Lower leg skin (tissue), 4 donors: Measurements from ENCODE around the gene ACLY. TPM values are rescaled to one million over a fixed set of nuclear protein-coding genes. Genes with fewer than 3 reads are reported as not detected.
A peak's percentile ranks its signal among the peaks of the same experiment; 100 is the strongest.

ENCODE experiments used
- DNase-seq, 2 donors: peaks; one replicate each; pipeline ENCODE4 v3.0.0-alpha.2; 2019; ENCODE audit warnings: low spot score in 2 of 2
- H3K4me3 ChIP-seq: fragments of 200-600 bp; sonication (generic); 2 replicates; pipeline ENCODE4 v1.5.1; 2017; ENCODE audit warnings: mild to moderate bottlenecking, low read depth; ENCODE audit not compliant: poor library complexity, severe bottlenecking
- CTCF ChIP-seq, 3 donors: fragments of 450-650 bp; IDR thresholded peaks; one replicate each; pipeline ENCODE4 v1.5.1; 2016; ENCODE audit warnings: antibody characterized with exemption in 3 of 3, mild to moderate bottlenecking in 3 of 3, moderate library complexity in 2 of 3
- POLR2A ChIP-seq, 2 donors: fragments of 450-650 bp; IDR thresholded peaks; one replicate each; pipeline ENCODE4 v1.6.1; 2016 to 2017; ENCODE audit warnings: antibody characterized with exemption in 2 of 2, mild to moderate bottlenecking in 1 of 2, moderate library complexity in 1 of 2
- WGBS, 2 donors: methylation state at CpG; one replicate each; pipeline ENCODE4 v1.1.5; 2018; 5-methylcytosine and 5-hydroxymethylcytosine counted together
- intact Hi-C: fragments of 100-400 bp; cut with DNase I; formaldehyde crosslinking; loops from one replicate; pipeline ENCODE4 v1.15.0; 2023; ENCODE audit warnings: low total_unique reads
- total RNA-seq, 4 donors: library from RNA; depleted of rRNA; stranded (reverse); fragments of >200 nt; gene quantifications; one replicate each; pipeline ENCODE4 v1.1.0, GENCODE V29; 2016

Gene ACLY
- total RNA-seq, 4 donors from 2014 or later = 50.3 to 73.0 (median 62.4) TPM

GRCh38 chr17:41917679-41918313, 955 bp downstream of the ACLY start:
- TF ChIP-seq CTCF (IDR thresholded peaks at IDR 0.05) (no peak), POLR2A (IDR thresholded peaks at IDR 0.05) (no peak)
- H3K4me3 ChIP-seq = peak overlapping the region; percentile 94
- 5 to 6% methylated on average over 24 to 25 of the region's 26 CpGs for WGBS, 2 donors
- intact Hi-C loops = no loop called here
- peak; percentile 28 to 88 for DNase-seq

- peak in 1 of 2 donors; percentile 19 for DNase-seq
- intact Hi-C loops = no loop called here
- TF ChIP-seq CTCF (IDR thresholded peaks at IDR 0.05) (no peak), POLR2A (IDR thresholded peaks at IDR 0.05) (no peak)
- WGBS, 2 donors = 19 to 27% methylated on average over 4 of the region's 4 CpGs
- H3K4me3 ChIP-seq = no peak overlapping the region
Measured at GRCh38 chr17:41917192-41917591, 1.6 kb downstream of the ACLY start.

GRCh38 chr17:41915566-41915965, 3.2 kb downstream of the ACLY start:
- intact Hi-C loops = no loop called here
- TF ChIP-seq CTCF (IDR thresholded peaks at IDR 0.05) = no peak
- TF ChIP-seq POLR2A (IDR thresholded peaks at IDR 0.05) = no peak
- DNase-seq = no peak
- H3K4me3 ChIP-seq = no peak overlapping the region
- WGBS, 2 donors = 51 to 76% methylated on average over 2 of the region's 2 CpGs

- WGBS, 2 donors = 82 to 88% methylated on average over 5 of the region's 5 CpGs
- DNase-seq = no peak
- intact Hi-C loops = no loop called here
- H3K4me3 ChIP-seq = no peak overlapping the region
- TF ChIP-seq POLR2A (IDR thresholded peaks at IDR 0.05) (no peak), CTCF (IDR thresholded peaks at IDR 0.05) (no peak)
Measured at GRCh38 chr17:41915020-41915419, 3.7 kb downstream of the ACLY start.

- intact Hi-C loops = no loop called here
- WGBS, 2 donors = 75 to 82% methylated on average over 6 of the region's 6 CpGs
- TF ChIP-seq POLR2A (IDR thresholded peaks at IDR 0.05) = no peak
- TF ChIP-seq CTCF (IDR thresholded peaks at IDR 0.05) = no peak
- no peak for DNase-seq
- H3K4me3 ChIP-seq = no peak overlapping the region
Measured at GRCh38 chr17:41914358-41914766, 4.4 kb downstream of the ACLY start.

- no peak for TF ChIP-seq POLR2A (IDR thresholded peaks at IDR 0.05)
- no peak for TF ChIP-seq CTCF (IDR thresholded peaks at IDR 0.05)
- WGBS, 2 donors = 90 to 97% methylated on average over 4 of the region's 4 CpGs
- no peak for DNase-seq
- intact Hi-C loops = no loop called here
- H3K4me3 ChIP-seq = no peak overlapping the region
Measured at GRCh38 chr17:41913798-41914197, 5.0 kb downstream of the ACLY start.
